Mucosa of gallbladder (tissue), 1 donor: ENCODE results near the gene CPXM1. TPM values are rescaled to one million over a fixed set of nuclear protein-coding genes. Genes with fewer than 3 reads are reported as not detected.
"Not testable (repeated sequence)": the region's sequence is repeated elsewhere in the genome, so short reads cannot be mapped to it uniquely, and the experiment has no call there.

Source experiments
- DNase-seq: peaks from one replicate; pipeline ENCODE4 v3.0.0-alpha.2; 2020; ENCODE audit warnings: low spot score
- total RNA-seq: library from RNA; stranded (reverse); gene quantifications from one replicate; pipeline ENCODE4 v1.2.1, GENCODE V29; 2021
- donor health status: DM: no; HTN: no; CAD: no.

The CPXM1 gene
- total RNA-seq, 1 donor from 2014 or later, result 6.8 TPM

DNA sequence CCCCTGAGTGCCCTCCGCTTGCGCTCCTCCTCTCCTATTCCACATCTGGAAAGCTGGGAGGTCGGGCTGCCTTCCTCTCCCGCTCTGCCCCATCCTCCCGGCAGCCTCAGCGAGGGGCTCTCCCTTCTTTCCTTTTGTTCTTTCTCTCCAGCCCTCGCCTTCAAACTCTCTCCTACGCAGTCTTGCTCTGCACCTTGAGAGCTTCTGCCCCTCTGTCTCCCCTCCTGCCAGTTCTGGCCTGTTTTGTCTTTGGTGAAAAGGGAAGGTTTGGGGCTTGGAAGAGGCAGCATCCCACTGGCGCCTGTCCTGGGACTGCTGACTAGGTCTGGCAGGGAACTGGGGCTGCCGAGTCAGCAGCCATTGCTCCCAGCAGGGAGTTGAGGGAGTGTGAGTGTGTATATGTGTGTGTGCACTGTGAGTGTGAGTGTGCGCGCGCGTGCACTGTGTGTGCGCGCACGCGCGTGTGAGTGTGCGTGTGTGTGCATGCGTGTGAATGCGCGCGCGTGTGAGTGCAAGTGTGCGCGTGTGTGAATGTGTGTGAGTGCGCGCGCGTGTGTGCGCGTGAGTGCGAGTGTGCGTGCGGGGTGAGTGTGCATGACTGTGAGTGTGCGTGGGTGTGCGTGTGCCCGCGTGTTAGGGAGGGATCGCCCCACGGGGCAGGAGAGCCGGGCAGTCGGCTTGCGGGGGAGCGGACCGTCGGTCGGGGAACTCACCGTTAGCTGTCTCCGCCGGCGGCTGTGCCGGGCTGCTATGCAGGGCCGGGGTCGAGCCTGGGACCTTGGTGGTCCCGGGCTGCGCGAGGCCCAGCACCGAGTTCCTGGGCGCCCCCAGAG is 523 bp downstream of the CPXM1 start:
- DNase-seq, result no peak

DNA sequence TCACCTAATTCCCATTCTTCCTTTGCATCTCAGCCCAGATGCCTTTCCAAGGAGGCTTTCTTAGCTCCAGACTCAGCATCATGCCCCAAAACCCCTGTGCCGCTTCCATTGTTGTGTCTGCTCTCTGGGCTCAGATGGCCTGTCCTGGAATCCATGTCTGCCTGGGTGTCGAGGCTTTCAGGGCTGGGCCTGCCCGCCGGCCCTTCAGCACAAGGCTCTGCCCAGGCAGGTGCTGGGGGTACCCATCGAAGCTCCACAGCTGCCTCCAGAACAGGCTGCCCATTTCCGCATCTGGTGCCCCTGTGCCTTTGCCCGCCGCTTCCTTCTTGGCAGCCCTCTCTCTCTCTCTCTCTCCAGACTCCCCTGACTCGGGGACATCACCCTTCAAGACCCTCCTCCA is 1.2 kb downstream of the CPXM1 start:
- no peak for DNase-seq

DNA sequence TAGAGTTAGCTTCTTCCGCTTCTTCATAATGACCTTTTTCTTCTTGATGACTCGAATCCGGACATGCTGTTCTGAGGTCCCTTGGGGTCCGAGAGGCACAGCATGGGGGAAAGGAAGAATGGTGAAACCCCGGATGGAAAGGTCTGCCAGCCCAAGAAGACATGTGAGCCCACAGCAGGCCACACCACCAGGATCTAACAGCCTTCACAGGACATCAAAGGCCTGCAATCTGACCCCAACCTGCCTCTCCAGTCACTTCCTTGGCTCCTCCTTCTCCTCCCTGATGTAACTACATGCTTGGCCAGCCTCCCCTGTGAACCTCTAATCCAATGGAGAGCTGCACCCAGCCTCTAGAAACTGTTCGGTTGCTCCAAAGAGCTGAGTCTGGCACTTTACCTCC is 1.6 kb downstream of the CPXM1 start:
- DNase-seq, result no peak

DNA sequence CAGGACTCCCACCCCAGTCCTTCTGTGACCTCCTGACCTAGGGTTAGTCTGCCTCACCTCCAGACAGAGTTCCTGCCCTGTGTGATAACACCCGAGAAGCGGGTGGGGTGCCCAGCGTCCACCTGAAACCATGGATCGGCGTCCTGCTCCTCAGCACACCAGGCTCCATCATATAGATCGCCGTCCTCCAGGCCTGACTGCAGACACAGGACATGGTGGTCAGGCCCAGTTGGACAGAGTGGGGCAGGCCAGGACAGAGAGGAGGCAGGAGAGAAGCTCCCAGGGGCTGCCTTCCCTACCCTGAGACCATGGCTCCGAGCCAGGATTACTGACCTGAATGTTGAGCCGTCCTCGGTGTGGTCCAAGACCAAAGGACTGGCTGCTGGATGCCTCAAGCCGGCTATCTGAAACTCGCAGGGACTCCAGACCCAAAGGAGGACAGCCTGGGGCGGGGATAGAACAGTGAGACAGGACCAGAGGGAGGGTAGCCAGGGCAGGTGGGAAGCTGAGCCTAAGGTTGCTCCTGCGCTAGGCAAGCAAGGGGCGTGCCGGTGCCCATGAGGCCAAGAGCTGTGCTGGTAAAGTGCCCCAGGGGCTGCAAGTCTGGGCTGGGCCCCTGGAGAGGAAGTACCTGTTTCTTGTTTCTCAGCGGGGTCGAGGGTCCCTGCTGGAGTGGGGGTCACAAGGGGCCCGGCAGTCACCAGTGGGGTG is 2.2 kb downstream of the CPXM1 start:
- DNase-seq, result no peak

DNA sequence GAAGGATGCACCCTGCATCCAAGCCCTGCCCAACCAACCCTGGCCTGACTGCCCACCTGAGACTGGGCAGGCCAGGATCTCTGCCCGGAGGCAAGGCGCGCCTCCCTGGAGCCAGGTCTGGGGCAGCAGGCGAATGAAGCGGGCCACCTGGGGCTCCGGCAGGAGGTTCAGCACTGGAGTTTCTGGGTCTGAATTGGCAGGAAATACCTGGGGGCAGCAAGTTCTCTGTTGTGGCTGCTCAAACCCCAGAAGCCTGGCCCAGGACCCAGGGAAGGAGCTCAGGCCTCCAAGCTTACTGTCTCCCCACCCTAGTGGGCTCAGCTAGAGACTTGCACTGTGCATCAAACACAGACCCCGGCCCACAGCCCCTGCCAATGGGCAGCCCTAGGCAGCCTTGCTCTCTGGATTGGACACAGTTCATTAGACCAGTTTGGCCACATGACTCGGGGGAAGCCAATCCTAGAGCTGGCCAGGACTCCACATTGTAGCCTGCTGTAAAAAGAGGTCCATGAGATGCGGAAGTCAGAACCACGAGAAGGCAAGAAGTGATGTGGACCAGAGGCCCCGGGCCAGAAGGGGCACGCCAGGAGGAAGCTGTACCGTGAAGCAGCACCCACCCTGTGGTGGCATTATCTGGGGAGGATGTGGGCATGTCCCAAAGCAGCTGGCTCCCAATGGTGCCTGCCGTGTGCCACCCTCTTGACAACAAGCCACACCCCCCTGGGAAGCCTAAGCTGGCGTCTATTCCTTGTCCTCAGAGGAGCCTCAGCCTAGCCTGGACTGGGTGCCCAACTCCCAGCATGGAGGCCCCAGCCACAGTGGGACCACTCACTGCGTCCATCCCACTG is 3.1 kb downstream of the CPXM1 start:
- no peak for DNase-seq

DNA sequence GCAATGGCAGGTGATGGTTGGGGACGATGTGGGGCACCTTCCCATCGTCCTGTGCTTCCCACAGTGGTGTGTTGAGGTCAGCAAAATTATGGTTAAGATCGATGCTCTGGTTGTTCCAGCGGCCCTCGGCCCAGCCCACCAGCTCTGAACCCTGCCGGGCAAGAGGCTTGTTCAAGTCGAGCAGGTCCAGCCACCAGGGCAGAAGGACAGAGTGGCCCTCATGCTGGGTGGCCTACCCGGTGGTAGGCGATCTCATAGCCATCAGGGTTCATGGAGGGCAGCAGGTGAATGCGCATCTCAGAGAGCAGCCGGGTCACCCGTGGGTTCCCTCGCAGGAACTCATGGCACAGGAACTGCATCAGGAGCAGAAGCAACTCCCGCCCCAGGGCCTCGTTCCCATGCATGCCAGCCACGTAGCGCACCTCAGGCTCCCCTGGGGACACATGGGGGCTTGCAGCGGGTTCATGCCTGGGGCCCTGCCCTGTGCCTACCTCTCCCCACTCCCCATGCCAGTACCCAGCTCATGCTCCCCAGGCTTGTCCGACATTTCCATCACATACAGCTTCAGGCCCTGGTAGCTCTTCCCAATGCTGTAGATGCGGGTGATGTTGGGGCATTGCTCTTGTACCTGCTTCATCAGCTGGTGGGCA is 4.3 kb downstream of the CPXM1 start:
- no peak for DNase-seq

DNA sequence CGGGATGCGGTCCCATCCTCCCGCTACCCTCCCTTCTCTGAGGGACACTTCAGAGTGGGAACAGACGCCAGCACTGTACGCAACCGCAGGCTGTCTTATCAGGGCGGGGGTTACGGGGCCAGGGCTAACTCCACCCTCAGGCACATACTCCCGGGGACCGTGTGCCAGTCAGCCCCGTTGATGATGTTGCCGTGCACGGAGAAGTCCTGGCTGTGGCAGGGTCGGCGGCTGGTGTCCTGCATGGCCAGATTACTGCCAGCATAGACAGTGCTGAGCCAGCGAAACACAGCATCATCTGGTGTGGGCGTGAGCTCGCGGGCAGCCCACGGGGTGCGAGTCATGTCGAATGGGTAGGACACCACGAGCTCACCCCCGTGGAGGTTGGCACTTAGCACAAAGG is 5.0 kb downstream of the CPXM1 start:
- DNase-seq, result no peak

DNA sequence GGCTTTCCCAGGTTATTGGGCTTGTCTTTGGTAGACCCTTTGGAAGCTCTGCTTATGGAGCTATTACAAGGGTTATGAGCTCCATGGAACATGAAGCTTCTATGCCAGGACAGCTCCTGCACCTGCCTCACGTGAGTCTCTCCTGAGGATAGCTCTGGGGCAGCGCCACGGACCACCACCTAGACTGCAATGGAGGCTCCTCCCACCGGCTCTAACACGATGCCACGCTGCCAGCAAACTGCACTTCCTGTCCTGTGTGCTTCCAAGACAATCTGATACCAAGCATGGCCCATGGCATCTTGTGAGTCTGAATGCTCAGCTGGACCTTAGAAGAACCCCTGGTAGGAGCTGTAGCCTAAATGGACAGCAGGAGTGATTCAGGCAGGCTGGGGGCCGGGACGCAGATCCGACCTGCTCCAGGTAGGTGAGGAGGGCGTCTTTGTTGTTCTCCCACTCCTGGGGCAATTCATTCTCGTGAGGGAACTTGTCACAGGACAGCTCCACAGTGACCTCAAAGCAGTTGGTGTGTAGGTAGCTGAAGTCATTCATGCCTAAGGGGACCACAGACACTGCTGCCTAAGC is 5.5 kb downstream of the CPXM1 start:
- DNase-seq, result no peak

DNA sequence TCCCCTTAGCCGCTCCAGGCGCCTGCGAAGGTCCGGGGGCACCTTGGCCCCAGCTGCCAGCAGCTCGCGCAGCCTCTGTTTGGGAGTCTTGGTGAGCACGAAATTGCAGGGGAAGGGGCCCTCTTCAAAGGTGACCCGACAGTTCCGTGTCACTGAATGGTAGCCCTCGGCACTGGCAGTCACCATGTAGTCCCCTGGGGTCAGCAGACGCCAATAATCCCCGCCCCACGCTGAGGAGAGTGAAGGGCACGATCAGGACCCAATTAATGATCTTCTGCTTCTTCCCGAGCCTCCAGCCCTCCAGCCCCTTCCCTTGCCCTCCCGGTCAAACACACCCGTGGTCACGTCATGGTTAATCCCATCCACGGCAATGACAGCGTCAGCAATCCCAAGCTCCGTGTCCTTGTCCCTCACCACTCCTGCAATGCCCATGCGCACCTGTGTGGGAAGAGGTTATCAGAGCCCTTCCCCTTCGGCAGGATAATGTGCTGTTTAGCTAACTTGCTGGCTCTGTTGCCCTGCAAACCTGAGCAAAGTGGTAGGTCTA is 6.2 kb downstream of the CPXM1 start:
- no peak for DNase-seq

DNA sequence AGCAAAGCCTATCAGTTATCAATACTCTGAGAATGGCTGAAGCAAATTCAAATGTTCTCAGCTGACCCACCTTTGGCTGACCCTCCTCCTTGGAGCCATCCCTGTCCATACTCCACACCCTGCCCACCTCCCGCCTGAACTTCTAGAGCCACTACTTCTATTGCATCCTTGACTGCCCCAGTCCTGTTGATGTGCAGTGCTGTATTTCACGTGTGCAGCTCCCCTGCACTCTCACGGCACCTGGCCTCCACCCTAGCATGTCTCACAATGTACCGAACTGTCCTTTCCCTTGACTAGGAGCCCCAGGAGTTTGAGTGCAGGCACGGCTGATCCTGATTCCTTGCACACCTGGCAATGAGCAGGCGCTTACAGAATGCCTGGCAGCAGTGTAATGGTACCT is 7.0 kb downstream of the CPXM1 start:
- no peak for DNase-seq

DNA sequence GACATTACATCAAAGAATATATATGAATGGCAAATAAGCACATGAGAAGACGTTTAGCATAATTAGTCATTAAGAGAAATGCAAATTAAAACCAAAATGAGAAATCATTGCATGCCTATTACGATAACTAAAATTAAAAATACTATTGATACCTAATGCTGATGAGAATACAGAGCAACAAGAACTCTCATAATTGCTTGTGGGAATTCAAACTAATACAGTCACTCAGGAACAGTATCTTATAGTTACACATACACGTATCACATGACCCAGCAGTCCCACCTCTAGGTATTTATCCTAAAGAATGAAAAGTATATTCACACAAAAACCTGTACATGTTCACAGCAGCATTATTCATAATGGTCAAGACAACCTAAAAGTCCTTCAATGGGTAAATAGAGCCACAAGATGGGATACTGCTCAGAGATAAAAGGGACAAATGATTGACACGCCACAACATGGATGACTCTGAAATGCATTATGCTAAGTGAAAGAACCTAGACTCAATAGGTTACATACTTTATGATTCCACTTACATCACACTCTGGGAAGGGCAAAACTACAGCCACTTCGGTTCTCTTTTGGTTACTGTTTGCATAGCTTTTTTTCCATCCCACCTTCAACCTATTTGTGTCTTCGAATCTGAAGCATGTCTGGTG is 16.4 kb downstream of the CPXM1 start:
- DNase-seq, result no peak

DNA sequence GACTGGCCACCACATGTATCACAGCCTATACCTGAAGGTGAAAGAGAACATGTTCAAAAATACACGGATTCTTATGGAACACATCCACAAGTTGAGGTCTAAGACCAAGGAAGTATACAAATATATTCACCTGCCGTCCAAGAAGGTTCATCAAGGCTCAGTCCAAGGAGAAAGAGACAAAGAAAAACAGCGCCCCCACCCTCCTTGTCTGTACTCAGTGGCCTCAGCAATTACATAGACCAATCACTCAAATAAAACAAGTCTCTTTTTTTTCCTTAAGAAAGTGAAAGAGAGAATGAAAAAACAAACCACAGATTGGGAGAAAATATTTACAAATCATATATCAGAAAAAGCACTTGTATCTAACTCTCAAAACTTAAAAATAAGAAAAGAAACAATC is 19.5 kb downstream of the CPXM1 start:
- no peak for DNase-seq

DNA sequence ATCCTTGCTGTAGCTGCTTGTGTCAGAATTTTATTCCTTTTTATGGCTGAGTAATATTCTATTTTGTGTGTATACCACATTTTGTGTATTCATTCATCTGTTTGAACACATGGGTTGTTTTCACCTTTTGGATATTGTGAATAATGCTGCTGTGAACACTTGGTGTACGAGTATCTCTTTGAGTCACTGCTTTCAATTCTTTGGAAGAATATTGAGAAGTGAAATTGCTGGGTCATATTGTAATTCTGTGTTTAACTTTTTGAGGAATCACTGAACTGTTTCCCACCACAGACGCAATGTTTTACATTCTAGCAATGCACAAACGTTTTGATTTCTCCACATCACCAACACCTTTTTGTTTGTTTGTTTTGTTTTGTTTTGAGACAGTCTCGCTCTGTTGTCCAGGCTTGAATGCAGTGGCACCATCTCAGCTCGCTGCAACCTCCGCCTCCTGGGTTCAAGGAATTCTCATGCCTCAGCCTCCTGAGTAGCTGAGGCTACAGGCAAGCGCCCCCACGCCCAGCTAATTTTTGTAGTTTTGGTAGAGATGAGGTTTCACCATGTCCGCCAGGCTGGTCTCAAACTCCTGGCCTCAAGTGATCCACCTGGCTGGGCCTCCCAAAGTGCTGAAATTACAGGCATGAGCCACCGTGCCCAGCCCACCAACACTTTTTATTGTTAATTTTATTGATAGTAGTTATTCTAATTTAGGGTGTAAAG is 21.7 kb downstream of the CPXM1 start:
- no peak for DNase-seq

DNA sequence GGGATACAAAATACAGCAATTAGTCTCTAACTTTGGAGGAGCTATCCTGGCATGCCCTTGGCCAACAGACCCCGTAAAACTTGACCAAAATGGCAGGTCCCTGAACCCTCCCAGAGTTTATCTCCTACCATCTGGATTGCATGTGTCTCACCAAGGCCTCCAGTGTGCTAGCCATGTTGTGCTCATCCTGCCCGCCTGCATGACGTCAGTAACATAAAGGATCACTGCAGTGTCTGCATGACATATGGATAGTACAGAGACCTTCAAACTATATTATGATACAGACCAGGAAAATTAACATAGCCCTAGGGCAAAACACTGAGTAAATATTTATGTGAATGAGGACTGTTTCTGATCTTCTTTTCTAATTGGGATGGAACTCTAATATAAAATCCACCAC is 25.3 kb downstream of the CPXM1 start:
- no peak for DNase-seq

DNA sequence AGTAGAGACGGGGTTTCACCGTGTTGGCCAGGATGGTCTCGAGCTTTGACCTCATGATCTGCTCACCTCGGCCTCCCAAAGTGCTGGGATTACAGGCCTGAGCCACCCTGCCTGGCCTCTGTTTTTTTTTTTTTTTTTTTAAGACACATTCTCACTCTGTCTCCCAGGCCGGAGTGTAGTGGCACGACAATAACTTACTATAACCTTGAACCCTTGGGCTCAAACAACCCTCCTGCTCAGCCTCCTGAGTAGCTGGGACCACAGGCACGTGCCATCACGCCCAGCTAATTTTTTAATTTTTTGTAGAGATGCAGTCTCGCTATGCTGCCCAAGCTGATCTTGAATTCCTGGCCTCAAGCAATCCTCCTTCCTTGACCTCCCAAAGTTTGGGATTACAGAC is 26.6 kb downstream of the CPXM1 start:
- no peak for DNase-seq

DNA sequence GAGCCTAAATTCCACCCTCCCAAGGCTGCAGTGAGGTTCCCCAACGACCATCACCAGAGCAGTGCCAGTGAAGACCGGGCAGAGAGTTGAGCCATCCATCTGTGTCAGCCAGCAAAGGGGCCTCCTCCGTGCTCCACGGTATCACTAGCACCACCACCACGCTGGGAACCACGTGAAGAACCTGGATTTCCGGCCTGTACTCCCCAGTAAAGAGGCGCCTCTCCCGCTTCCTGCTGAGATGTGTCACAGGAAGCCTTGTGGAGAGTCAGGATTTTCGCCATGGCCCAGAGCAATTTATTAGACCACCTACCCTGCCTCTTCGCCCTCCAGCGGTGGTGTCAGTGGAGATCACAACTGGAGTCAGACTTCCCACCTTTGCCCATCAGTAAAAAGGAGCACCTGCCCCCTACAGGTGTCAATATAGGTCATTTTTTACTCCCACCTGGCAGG is 28.8 kb downstream of the CPXM1 start:
- no peak for DNase-seq

DNA sequence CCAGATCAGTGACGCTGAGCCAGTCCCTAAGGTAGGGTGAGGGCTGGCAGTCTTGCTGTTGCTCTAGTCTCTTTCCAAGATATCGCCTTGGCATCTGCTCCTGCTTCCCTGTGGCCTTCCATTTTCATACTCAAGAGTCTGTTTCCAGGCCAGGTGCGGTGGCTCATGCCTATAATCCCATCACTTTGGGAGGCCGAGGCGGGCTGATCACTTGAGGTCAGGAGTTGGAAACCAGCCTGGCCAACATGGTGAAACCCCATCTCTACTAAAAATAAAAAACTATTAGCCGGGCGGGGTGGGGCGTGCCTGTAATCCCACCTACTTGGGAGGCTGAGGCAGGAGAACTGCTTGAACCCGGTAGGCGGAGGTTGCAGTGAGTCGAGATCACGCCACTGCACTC is 30.3 kb downstream of the CPXM1 start:
- not testable (repeated sequence) for DNase-seq

DNA sequence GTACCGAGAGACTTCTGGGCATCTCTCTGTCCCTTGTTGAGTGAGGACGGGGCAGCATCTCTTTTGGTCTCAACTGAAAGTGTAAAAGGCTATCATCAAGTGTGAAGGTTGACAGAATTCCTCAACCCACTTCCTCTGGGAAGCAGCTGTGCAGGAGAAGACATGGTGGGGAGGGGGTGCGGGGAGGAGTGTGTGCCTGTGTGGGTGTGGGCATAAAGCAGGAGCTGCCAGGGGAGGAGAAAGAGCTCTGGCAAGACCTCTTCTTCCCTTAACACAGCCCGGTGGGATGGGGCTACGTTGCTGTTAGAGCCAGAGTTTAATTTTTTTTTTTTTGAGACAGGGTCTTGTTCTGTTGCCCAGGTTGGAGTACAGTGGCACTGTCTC is 31.8 kb downstream of the CPXM1 start:
- no peak for DNase-seq

DNA sequence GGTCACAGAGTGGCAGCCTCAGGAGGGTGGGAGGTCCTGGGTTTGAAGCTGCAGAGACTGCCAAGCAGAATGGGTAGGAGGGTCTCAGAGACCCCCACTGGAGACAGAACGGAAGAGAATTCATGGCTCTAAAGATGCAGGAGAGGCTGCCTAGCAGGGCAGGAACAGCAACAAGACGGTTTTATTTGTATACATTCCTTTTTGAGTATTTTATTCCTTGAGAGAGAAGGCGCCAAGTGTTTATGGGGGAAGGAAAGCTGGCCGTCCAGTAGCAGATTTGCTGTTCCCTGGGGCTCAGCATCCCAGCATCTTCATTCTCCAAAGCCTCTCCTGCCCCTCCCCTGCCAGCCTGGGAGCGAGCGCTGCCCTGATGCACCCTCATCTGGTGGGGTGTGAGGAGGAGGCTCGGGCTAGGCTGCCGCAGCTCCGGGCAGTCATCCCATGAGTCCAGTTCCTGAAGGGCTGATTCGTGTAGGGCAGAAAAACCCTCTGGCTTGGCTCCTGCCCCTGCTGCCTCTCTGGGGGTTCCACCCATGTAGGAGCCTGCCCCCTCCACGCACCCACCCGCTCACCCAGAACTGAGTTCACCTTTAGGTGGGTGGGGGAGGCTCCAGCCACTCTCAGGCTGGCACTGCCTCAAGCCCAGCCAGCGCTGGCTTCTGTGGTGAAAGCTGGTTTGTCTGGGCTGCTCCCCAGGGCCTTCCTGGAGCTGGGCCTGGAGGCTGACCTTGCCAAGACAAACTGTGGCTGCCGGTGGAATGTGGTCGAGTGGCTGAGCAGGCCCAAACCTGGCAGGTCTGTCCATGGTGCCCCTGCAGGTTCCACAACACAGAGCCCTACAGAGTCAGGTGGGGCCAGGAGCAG is 32.4 kb downstream of the CPXM1 start:
- peak; percentile 38 for DNase-seq
